Anterior cingulate cortex (tissue), 58 donors: ENCODE measurements around the gene NFKBIL1.

Source experiments
- DNase-seq, 58 donors: peaks; one replicate each; lab custom pipeline; 2025; lab: John Stamatoyannopoulos, UW

The NFKBIL1 gene

GRCh38 chr6:31558631-31559500, 11.5 kb downstream of the NFKBIL1 start:
- DNase-seq = peak in 18 of 58 donors; percentile 11 to 68 (median 34)

- no peak for DNase-seq
Observed at GRCh38 chr6:31559606-31559957, 12.2 kb downstream of the NFKBIL1 start.

- DNase-seq = peak in 25 of 58 donors; percentile 4 to 38 (median 16)
Observed at GRCh38 chr6:31559958-31560696, 12.7 kb downstream of the NFKBIL1 start.

GRCh38 chr6:31560697-31561058, 13.3 kb downstream of the NFKBIL1 start:
- no peak for DNase-seq

GRCh38 chr6:31567531-31568370, 20.3 kb downstream of the NFKBIL1 start:
- no peak for DNase-seq

- peak in 1 of 58 donors; percentile 9 for DNase-seq
Observed at GRCh38 chr6:31568537-31568961, 21.1 kb downstream of the NFKBIL1 start.

- DNase-seq = no peak
Observed at GRCh38 chr6:31569861-31570536, 22.6 kb downstream of the NFKBIL1 start.

- no peak for DNase-seq
Observed at GRCh38 chr6:31572041-31572911, 24.9 kb downstream of the NFKBIL1 start, which contains the start of gene LTA. LTA (plus strand) TSS chr6:31572289; CDS start chr6:31572743, 454 bp downstream.

- no peak for DNase-seq
Observed at GRCh38 chr6:31573239-31574105, 26.1 kb downstream of the NFKBIL1 start.

- DNase-seq = no peak
Observed at GRCh38 chr6:31574106-31575061, 27.0 kb downstream of the NFKBIL1 start.

- peak in 13 of 58 donors; percentile 1 to 35 (median 13) for DNase-seq
Observed at GRCh38 chr6:31575335-31575901, 28.0 kb downstream of the NFKBIL1 start, which contains the start of gene TNF. TNF (plus strand) TSS chr6:31575565; CDS start chr6:31575742, 177 bp downstream.

GRCh38 chr6:31575952-31576685, 28.7 kb downstream of the NFKBIL1 start:
- no peak for DNase-seq

GRCh38 chr6:31576897-31577578, 29.6 kb downstream of the NFKBIL1 start:
- DNase-seq = peak in 1 of 58 donors; percentile 80

- no peak for DNase-seq
Observed at GRCh38 chr6:31577579-31577966, 30.2 kb downstream of the NFKBIL1 start.
